Activated T-cell treated with anti-CD3 and anti-CD28 coated beads for 48 hours (primary cell): Measurements from ENCODE around the gene PAPOLA.
"Not testable (repeated sequence)": the region's sequence is repeated elsewhere in the genome, so short reads cannot be mapped to it uniquely, and the experiment has no call there.

Experiments used
- DNase-seq: peaks from one replicate; pipeline ENCODE4 v3.0.0-alpha.2; 2020; ENCODE audit warnings: low read depth

Gene PAPOLA

DNA sequence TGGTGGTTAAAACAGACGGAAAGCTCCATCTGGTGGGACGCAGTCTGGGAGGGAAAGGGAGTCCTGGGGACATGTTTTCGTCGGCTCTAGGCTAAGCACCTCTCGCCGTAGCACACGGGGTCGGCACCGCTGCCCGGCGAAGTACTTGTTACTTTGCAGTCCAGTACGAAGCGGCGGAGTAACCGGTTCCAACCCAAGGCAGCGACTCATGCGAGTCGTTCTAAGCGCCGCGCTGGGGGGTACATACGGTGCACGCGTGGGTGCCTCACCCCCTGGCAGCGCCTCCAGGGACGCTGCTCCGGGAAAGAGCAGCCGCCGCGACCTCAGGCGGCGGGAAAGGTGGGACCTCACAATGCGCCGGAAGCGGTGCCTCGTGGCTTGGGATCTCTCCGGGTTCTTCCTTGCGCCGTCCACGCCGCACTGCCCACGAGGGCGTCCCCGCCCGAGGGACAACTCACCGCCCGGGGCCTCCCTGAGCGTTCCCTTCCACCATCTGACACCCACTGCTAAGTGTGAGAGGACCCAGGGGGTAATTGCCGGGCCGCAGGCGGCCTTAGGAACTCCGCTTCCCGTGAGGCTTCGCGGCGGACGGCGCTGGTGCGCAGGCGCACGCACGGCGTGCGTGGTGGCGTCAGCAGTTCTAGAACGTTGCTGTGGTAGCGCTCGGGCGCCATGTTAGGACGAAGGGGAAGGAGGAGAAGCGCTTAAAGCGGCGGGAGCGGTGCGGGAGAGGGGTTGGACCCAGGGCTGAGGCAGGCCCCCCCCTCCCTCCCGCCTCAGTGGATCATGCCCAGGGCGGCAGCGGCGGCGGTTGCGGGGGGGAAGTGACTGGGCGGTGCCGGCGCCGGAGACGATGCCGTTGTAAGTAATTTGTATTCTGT is at the start of gene PAPOLA:
TSS of gene PAPOLA (plus strand) at position 643 of the 881 bp plus-strand sequence. CDS start at position 854, 211 bp downstream.
- peak; percentile 94 for DNase-seq

DNA sequence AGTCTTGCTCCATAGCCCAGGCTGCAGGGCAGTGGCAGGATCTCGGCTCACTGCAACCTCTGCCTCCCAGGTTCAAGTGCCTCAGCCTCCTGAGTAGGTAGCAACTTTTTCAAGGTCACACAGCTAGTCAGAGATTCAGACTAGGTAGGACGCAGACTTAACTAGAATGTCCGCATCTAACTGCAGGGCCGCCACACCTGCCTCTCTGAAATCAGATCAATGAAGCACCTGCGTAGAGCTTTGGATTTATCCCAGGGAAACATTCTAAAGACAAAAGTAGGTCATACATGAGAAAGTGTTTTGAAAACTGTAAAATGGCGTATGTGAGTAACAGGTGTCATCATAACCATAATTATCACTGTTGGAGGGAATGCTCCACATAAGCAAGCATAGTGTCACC is 49.5 kb upstream of the PAPOLA start:
- DNase-seq, result no peak

DNA sequence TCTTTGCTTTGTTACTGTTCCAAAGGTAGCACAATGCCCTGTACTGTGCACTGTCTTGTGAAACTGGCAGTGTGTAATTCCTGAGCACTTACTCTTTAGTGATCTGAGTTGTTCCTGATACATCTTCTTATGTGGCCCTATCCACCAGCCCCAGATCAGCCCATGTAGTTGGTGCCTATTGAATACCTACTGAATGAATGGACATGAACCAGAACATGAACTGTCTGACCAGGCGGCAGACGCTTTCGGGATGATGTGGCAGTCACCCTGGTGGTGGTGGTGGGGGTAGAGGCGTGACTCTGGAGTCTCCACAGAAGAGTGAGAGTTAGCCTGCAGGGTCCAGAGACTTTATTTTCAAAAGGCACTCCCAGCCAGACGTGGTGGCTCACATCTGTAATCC is 46.6 kb upstream of the PAPOLA start:
- DNase-seq, result no peak

DNA sequence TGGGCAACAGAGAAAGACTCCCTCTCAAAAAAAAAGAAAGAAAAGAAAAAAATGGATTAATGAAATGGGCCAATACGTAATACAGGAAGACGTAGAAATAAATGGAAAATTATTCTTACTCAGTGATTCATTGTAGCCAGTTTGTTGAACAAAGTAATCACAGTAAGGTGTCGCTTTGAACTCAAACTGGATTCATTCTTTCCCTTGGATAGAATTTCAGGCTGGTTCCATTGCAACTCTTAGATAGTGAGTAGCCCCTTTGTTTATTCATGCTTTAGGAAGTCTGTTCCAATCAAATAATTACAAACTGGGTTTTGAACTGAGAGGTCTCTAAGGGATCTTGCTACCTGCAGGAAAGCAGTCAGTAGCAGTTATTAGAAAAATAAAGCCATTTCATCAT is 42.3 kb upstream of the PAPOLA start:
- DNase-seq, result no peak

DNA sequence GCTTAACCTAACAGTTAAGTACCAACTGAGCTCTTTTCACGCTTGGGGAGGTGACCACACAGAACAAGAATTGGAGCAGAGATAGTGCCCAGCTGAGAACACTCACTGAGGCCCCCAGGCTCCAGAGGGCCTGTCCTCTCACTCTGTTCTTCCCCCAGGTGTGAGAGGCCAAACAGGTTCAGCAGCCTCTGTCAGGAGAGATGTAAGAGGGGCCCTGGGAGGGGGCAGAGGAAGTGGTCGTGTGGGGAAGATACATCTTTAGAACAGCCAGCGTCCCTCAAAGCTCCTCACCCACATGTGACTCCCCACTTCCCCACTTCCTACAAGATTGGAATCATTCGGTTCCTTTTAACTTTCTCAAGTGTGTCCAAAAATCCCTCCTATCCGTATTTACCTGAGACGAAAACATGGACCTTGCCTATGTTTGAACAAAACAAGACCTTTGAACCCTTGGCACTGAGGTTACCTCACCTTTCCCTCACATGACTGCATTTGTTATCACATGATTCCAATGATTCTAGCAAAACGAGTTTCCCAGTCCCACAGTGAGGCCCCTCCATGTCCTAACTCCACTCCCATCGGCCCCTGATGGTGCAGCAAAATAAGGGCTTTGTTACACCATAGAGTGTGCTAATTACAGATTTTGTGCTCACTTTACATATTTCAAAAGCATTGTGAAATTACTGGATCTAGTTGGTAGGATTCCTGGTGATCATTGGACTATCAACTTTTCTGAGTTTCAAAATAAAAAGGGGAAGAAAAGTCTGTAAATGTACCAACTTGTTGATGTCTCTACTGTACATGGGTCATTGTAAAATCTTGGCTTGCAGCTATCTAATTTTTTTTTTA is 40.0 kb upstream of the PAPOLA start:
- no peak for DNase-seq

DNA sequence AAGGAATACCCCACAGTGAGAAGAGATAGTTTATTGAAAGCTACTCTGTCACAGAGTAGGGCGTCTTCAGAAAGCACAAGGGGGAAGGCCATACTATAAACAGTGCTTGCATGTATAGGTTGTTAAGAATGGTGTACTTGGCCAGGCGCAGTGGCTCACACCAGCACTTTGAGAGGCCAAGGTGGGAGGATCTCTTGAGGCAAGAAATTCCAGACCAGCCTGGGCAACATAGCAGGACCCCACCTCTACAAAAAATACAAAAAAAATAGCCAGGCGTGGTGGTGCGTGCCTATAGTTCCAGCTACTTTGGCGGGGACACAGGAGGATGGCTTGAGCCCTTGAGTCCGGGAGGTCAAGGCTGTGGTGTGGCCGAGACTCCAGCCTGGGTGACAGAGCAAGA is 38.0 kb upstream of the PAPOLA start:
- no peak for DNase-seq

DNA sequence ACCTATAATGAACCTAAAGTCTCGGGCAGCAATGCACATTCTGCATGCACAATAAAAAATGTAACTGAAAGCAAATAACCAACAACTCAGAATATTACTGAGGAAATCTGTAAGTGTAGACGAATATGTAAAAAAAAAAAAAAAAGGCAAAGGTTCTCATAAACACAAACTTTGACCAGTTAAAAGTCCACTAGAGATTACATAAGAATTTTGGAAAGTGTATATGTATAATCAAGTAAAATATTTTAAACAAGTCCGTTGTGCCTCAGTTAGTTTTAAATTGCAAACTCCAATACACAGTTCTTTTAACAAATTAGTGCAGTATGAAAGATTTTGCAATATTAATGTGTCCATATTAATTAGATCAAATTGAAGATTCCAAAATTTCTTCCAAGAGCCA is 35.3 kb upstream of the PAPOLA start:
- DNase-seq, result no peak

DNA sequence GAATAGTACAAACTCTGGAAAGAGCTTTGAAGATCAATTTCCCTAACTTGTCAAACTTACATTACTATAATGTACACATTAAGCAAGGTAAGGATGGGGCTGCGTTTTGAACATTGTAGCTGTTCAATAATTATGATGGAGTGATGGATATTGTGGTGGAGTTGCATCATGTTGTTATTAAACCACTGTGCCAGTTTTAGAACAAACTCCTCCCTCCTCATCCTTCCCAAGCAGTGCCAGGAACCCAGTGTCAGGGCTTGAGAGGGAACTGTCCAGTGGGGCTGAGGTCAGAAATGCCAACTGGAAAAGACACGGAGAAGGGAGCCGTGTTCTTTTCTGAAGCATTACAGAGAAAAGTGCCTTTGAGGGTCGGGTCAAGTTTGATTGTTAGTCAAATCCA is 31.9 kb upstream of the PAPOLA start:
- no peak for DNase-seq

DNA sequence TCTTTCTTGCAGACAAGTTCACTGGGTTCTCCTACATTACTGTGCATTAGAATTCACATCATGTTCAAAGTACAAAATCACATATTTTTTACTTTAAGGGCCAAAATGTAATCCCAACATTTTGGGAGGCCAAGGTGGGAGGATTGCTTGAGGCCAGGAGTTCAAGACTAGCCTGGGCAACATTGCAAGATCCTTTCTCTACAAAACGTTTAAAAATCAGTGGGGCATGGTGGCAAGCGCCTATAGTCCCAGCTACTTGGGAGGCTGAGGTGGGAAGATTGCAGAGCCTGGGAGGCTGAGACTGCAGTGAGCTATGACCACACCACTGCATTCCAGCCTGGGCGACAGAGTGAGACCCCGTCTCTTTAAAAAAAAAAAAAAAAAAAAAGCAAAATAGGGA is 31.2 kb upstream of the PAPOLA start:
- DNase-seq, result not testable (repeated sequence)

DNA sequence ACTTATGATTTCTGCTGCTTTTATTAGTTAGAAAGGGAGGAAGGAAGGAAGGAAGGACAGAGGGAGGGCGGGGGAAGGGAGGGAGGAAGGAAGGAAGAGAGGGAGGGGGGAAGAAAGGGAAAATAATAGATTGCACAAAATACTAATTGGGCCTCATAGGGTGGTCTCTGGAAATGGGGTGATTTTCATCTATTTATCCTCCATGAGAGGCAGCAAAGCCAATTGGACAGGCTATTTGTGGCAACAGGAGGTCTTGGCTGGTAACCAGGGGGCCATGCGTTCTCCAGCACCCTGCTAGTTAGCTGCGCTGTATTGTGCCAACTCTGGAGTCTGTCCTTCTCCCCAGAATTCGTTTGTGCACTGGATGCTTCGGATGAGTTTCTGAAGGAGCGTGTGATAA is 24.1 kb upstream of the PAPOLA start:
- no peak for DNase-seq

DNA sequence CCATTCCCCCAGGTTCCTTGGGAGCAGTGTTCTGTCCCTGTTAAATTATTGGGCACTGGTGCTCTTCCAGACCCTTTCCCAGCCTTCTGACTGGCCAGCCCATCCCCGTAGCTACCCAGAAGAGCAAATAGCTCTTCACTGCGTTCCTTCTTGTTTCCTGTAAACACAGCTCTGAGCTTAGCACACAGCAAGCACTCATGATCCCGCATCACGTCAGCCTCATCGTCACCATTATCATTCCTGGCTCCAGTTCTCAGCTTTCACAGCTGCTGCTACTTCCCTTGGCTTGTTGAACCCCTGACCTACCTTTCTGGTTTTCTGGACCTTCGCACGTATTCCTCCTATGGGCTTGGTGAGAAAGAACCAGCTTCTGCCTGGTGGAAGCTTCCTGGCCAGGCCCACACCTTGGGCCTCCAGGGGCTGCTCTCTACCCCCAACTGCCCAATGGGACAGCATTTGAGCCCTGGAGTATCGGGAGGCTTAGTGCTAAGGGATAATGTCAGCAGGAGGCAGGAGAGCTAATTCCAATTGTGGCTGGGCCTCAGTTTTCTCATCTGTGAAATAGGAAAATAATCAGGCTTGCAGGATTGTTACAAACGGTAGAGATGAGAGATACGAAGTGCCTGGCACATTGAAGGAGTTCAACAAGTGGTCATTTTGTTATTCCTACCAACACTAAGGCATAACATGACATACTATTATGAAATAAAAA is 22.6 kb upstream of the PAPOLA start:
- DNase-seq, result no peak

DNA sequence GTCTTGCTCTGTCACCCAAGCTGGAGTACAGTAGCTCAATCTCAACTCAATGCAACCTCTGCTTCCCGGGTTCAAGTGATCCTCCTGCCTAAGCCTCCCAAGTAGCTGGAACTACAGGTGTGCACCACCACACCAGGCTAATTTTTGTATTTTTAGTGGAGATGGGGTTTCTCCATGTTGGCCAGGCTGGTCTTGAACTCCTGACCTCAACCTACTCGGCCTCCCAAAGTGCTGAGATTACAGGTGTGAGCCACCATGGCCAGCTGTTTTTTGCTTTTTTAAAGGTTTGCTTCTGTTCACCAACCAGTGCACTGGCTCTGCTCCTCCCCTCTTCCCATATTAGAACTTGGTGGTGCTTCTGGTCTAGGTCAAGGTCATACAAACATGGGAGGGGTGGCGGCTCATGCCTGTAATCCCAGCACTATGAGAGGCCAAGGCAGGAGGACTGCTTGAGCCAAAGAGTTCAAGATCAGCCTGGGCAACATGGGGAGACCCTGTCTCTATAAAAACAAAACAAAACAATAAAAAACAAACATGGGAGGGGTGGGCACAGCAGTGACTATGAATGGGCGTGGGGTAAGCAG is 20.4 kb upstream of the PAPOLA start:
- DNase-seq, result no peak

DNA sequence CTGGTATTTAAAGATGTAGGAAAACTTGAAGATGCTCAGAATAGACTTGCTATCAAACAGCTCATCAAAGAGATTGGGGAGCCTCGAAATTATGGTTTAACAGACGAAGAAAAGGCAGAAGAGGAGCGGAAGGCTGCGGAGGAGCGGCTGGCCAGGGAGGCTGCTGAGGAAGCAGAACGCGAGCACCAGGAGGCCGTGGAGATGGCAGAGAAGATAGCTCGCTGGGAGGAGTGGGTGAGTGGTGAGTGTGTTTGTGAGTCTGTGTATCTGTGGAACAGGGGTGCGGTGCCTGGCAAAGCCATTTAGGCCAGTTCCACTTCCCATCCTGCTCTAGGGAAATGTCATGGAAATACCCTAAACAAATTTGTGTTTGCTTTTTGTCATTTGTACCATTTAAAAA is 19.2 kb upstream of the PAPOLA start:
- no peak for DNase-seq

DNA sequence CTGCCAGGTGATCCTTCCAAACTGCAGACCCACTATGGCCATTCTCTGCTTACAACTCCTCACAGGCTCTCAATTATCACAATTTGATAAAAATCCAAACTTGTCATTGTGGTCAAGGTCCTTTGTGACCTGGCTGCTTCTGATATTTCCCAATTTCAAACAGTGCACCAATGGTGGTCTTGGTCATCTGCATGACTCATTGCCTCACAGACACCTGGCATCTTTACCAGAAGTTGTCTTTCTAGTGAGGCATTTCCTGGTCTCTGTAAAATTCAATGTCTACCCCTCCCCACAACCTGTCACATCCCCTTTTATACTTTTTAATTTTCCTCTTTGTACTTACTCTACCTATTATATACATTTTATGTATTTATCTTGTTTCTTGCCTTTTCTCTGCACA is 17.8 kb upstream of the PAPOLA start:
- DNase-seq, result no peak

DNA sequence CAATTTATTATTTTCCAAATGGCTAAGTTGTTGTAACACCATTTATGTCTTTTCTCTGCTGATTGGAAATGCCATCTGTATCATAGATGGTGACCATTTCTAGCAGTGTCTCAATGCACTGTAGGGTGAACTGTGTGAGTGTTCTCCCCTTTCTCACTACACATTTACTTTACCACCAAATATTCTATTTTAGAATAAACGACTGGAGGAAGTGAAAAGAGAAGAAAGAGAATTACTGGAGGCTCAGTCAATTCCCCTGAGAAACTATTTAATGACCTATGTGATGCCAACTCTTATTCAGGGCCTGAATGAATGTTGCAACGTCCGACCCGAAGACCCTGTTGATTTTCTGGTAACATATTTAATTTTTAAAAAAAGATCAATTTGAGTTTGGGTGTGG is 15.5 kb upstream of the PAPOLA start:
- DNase-seq, result no peak

DNA sequence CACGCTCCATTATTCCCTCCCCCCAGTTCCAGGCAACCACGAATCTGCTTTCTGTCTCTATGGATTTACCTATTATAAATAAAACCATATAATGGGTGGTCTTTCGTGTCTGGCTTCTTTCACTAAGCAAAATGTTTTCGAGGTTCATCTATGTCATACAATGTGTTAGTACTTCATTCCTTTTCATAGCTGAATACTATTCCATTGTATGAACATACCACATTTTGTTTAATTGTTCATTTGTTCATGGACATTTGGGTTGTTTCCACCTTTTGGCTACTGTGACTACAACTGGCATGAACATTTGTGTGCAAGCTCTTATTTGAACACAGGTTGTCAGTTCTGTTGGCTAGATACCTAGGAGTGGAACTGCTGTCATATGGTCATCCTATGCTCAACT is 12.9 kb upstream of the PAPOLA start:
- DNase-seq, result no peak

DNA sequence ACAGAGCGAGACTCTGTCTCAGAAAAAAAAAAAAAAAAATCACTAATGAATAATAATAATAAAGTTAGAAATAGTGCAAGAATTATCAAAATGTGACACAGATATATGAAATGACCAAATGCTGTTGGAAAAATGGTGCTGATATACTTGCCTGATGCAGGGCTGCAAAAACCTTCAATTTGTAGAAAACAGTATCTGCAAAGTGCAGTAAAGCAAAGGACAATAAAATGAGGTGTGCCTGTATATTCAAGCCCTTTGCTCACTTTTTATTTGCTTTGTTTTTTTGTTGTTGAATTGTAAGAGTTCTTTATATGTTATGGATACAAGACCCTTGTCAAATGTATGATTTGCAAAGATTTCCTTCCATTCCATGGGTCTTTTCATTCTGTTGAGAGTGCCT is 9.0 kb upstream of the PAPOLA start:
- DNase-seq, result no peak

DNA sequence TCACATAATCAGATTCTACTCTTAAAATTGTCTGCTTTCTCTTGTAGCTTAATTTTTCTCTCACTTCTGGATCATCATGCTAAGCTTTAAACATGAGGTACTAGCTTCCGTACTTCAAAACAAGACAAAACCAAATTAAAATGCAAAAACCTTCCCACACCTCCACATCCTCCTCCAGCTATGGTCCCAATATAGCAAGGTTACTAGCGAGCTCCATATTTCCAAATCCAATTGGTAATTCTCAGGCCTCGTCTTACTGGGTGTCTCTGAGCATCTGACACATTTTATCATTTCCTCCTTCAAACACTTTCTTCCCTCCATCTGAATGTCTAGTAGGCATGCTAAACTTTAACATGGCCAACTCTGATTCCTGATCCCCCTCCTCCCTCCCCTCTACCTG is 7.9 kb upstream of the PAPOLA start:
- DNase-seq, result no peak

DNA sequence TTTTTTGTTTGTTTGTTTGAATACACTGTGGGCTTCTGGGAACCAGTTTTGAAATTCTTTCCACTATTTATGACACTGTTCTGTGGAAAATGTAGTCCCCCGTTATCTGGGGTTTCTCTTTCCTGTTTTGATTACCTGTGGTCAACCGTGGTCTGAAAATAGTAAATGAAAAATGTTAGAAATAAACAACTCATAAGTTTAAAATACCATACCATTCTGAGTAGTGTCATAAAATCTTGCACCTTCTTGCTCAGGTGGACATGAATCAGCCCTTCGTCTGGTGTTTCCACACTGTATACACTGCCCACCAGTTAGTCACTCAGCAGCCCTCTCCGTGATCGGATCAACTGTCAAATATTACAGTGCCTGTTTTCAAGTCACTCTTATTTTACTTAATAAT is 5.1 kb upstream of the PAPOLA start:
- no peak for DNase-seq

DNA sequence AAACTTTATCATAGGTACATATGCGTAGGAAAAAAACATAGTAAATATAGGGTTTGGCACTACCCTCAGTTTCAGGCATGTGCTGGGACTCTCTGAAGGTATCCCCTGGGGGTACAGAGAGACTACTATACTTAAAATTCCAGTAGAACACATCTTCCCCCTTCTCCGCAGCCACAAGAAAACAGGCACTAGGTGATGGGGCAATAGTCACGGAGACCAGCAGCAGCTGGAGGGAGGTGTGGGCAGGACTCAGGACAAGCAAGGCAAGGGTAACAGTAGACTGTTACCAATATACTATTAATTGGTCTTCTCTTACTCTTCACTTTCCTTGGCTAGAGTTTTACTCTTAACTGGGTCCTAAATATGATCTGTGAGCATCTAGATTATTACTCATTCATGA is 4.6 kb upstream of the PAPOLA start:
- no peak for DNase-seq

DNA sequence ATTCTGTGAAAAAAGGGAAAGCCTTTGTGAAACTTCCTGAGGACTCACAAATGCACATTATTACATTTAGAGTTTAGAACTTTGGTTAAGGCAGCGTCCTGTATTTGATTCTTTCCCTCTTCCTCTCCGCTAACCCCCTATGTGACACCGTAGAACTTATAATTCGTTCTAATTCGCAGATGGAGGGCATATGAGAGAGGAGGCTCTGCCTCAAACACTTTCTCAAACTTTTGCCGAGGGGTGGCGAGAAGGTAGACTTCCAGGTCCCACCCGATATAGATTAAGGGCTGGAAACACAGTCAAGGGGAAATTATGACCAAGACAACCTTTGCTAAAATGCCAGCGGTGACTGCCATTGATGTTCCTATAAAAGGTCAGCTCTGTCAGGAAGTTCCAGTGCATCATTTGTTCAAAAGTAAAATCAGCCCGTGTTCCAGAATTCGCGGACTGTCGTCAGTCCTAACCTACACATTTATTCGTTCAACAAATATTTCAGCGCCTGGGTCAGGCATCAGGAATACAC is 904 bp upstream of the PAPOLA start:
- no peak for DNase-seq
